OCI-LY1 (cell line): ENCODE results near the gene PRKACB.

Experiments
- CTCF ChIP-seq: fragments of 200-600 bp; sonication (generic), shearing (Covaris generic); IDR thresholded peaks from 2 replicates; pipeline ENCODE4 v1.5.1; 2017; ENCODE audit warnings: mild to moderate bottlenecking, antibody characterized with exemption, low read length, moderate library complexity, mixed read lengths
- EZH2 ChIP-seq: fragments of 200-600 bp; sonication (generic), shearing (Covaris generic); IDR thresholded peaks from 2 replicates; pipeline ENCODE4 v1.8.0; 2017; ENCODE audit warnings: borderline replicate concordance, mixed run types, mild to moderate bottlenecking, antibody characterized with exemption, low read length, moderate library complexity, mixed read lengths

- TF ChIP-seq CTCF (no peak), EZH2 (no peak)
These were observed 54.8 kb downstream of the PRKACB start for GRCh38 chr1:84198832-84199231.
